PFSK-1 (cell line): ENCODE measurements around the gene ERAP2.

ENCODE experiments used
- FOXP2 ChIP-seq: optimal IDR thresholded peaks from 2 replicates; pipeline ENCODE3; 2011; ENCODE audit warnings: borderline replicate concordance, control low read depth, inconsistent platforms; ENCODE audit not compliant: insufficient read depth; ENCODE audit errors: extremely low read length, extremely low read depth
- POLR2AphosphoS5 ChIP-seq: IDR thresholded peaks from 2 replicates; pipeline ENCODE4 v1.6.1; 2012; ENCODE audit warnings: low read depth, mild to moderate bottlenecking, control low read depth, low read length, moderate library complexity
- SIN3A ChIP-seq: IDR thresholded peaks from 2 replicates; pipeline ENCODE4 v1.6.1; 2012; ENCODE audit warnings: mild to moderate bottlenecking, low read length, moderate library complexity, borderline replicate concordance; ENCODE audit not compliant: insufficient read depth
- TAF1 ChIP-seq: IDR thresholded peaks from 2 replicates; pipeline ENCODE4 v1.6.1; 2012; ENCODE audit warnings: low read length, control low read depth, borderline replicate concordance; ENCODE audit not compliant: insufficient read depth
- TF ChIP-seq, protein P1 (sequence below), 2 experiments: IDR thresholded peaks; 2 replicates each; pipeline versions ENCODE4 v1.6.1 to v1.8.0; 2011 to 2012; ENCODE audit warnings: low read depth in 2 of 2, low read length in 2 of 2, control low read depth in 1 of 2, inconsistent platforms in 1 of 2, mild to moderate bottlenecking in 1 of 2, moderate library complexity in 1 of 2; ENCODE audit not compliant: insufficient read depth in 1 of 2

The ERAP2 gene

DNA sequence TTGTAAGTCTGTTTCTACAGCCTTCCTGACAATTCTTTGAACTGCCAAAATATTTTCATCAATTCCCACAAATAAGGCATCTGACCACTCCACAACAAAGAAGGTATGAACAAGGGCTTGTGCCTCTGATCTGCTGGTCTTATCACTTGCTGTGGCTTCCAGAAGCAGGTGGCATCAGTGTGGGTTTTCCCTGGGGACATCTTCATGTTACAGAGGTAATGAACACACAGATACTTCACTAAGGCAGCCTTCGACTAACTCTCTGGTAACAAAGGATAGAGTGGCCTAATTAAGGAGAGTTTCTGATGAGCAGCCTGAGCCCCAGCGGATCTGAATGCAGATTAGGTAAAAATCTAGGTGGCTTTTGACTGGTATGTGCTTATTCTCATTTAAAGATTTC is 15.2 kb upstream of the ERAP2 start:
- TF ChIP-seq TAF1, result no peak
- no peak for TF ChIP-seq SIN3A
- TF ChIP-seq, protein P1, sequence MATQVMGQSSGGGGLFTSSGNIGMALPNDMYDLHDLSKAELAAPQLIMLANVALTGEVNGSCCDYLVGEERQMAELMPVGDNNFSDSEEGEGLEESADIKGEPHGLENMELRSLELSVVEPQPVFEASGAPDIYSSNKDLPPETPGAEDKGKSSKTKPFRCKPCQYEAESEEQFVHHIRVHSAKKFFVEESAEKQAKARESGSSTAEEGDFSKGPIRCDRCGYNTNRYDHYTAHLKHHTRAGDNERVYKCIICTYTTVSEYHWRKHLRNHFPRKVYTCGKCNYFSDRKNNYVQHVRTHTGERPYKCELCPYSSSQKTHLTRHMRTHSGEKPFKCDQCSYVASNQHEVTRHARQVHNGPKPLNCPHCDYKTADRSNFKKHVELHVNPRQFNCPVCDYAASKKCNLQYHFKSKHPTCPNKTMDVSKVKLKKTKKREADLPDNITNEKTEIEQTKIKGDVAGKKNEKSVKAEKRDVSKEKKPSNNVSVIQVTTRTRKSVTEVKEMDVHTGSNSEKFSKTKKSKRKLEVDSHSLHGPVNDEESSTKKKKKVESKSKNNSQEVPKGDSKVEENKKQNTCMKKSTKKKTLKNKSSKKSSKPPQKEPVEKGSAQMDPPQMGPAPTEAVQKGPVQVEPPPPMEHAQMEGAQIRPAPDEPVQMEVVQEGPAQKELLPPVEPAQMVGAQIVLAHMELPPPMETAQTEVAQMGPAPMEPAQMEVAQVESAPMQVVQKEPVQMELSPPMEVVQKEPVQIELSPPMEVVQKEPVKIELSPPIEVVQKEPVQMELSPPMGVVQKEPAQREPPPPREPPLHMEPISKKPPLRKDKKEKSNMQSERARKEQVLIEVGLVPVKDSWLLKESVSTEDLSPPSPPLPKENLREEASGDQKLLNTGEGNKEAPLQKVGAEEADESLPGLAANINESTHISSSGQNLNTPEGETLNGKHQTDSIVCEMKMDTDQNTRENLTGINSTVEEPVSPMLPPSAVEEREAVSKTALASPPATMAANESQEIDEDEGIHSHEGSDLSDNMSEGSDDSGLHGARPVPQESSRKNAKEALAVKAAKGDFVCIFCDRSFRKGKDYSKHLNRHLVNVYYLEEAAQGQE (IDR thresholded peaks at IDR 0.05; ENCODE audit: insufficient read depth in 1 of 2, low read depth in 2 of 2, low read length in 2 of 2), result no peak
- TF ChIP-seq POLR2AphosphoS5, result no peak
- no peak for TF ChIP-seq FOXP2

DNA sequence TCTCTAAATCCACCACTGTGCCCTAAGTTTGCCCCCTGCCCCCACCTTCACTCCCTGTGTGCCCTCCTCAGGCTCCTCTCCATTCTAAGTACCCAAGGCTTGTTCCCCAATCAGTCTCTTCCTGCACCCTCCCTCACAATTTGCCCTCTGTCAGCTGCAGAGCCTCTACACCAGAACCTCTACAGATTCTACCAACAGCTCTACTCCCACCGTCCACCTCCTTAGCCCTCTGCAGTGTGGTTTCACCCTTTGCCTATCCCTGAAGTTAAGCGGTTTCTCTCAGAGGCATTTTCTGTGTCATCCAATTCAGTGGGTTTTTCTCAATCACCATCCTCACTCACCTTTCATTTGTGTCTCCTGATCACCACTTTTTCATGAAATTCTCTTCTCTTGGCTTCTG is 13.2 kb upstream of the ERAP2 start:
- TF ChIP-seq SIN3A (no peak), TAF1 (no peak), FOXP2 (no peak), POLR2AphosphoS5 (no peak)
- TF ChIP-seq, protein P1 (IDR thresholded peaks at IDR 0.05; ENCODE audit: insufficient read depth in 1 of 2, low read depth in 2 of 2, low read length in 2 of 2), result no peak

DNA sequence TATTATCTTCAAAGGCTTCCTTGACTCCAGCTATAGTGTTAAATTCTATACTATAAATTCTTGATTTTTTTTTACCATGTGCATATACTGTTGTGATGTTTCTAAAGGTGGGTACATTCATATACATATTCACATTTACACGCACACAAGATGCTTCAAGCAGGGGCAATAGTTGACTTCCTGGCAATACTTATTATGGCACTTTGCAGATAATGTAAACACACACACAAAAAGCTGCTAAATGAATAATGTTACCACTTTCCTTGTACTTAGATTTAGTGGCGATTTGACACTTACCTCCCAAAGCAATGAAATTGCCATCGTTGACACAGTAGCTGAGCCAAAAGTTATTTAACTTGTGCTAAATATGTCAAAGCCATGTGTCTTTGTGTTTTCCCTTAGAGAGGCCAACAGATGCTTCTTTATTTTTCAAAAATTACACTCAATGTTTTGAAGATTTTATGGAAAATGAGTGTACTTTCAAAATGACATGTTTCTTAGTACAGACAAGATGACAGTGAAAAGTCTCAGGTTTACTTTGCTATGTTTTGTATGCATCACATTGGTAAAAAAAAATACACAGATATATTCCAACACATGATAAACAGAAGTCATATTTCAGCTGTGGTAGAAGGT is 12.2 kb upstream of the ERAP2 start:
- TF ChIP-seq POLR2AphosphoS5, result no peak
- TF ChIP-seq FOXP2, result no peak
- TF ChIP-seq SIN3A, result no peak
- TF ChIP-seq, protein P1 (IDR thresholded peaks at IDR 0.05; ENCODE audit: insufficient read depth in 1 of 2, low read depth in 2 of 2, low read length in 2 of 2), result no peak
- no peak for TF ChIP-seq TAF1

DNA sequence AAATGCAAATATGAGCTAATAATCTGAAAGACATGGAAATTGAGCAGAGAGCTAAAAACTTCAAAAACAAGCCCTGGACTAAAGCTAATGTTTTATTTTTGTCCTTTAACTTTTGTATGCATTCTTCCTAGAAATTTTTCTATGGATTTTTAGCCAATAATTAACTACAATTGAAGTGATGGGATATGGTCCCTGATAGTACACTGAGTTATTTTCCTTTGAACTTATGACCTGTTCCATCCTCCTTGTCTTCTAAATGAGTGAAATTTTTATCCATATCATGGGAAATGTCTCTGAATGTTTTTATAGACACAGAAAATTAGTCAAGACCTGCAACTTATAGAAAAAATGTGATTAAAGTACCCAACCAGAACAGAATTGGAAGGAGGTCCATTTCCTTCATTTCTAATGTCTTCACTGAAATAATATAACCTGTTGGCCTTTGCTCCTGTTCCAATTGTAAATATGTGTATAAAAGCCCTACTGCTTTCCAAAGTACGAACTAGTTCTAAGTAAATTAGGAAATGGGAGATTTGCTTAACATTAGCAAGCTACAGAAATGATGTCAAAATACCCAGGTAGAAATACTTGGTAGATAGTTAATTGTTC is 11.3 kb upstream of the ERAP2 start:
- TF ChIP-seq FOXP2 (no peak), POLR2AphosphoS5 (no peak)

DNA sequence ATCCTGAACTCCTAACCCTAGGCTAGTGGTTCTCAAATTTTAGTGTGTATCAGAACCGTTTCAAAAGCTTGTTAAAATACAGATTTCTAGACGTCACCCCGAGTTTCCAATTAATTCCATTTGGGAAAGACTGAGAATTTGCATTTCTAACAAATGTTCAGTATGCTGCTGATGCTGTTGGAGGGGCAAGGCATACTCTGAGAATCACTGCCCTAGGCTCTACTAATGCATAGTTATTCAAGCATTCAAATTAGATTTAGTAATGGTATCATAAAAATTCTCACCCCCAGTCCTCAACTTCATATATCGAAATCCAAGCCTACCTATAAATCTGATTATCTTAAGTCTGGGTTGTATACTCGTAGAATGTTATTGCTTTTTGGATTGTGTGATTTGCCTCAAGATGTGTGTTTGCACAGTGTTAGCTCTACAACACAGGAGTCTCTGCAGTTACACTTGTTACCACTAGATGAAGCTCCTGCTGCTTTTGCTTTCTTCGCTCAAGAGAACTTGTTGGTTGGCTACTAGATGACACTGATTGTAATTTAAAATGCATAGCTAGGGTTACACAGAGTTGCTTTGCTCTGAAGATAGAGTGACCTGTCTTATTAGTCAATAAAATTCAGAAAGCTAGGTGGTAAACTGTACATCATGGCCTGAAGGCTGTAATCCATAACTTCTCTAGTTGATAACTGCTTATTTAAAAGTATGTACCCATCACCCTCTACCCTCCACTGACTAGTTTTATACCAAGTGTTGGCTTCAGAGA is 7.5 kb upstream of the ERAP2 start:
- no peak for TF ChIP-seq POLR2AphosphoS5
- TF ChIP-seq, protein P1 (IDR thresholded peaks at IDR 0.05; ENCODE audit: insufficient read depth in 1 of 2, low read depth in 2 of 2, low read length in 2 of 2), result no peak
- TF ChIP-seq TAF1, result no peak
- TF ChIP-seq SIN3A, result no peak
- TF ChIP-seq FOXP2, result no peak
